Astrocyte (in vitro differentiated cells and primary cell): ENCODE results near the gene TOM1L1.

Experiments used
- CTCF ChIP-seq: IDR thresholded peaks from 2 replicates; pipeline ENCODE4 v1.5.1; 2011; ENCODE audit warnings: low read depth, mild to moderate bottlenecking, inconsistent platforms, low read length, moderate library complexity; ENCODE audit not compliant: insufficient read depth
- EZH2 ChIP-seq: IDR thresholded peaks from 2 replicates; pipeline ENCODE4 v1.6.1; 2012; ENCODE audit warnings: mild to moderate bottlenecking, low read length, inconsistent platforms; ENCODE audit not compliant: insufficient read depth

GRCh38 chr17:54861471-54861983 lies 39.1 kb upstream of the TOM1L1 start:
- TF ChIP-seq CTCF: no peak
- TF ChIP-seq EZH2: no peak
